HL-60/S4 treated with phorbol 12-myristate 13-acetate at 8.2 ng/mL for 4 days and 3 days (cell line): ENCODE results near the gene TMIGD2.

Source experiments
- in situ Hi-C: fragments of 300-500 bp; cut with MboI; formaldehyde crosslinking; loops from 2 replicates; pipeline ENCODE4 v1.15.0; 2022; ENCODE audit warnings: low sequenced_read_pairs

The TMIGD2 gene

DNA sequence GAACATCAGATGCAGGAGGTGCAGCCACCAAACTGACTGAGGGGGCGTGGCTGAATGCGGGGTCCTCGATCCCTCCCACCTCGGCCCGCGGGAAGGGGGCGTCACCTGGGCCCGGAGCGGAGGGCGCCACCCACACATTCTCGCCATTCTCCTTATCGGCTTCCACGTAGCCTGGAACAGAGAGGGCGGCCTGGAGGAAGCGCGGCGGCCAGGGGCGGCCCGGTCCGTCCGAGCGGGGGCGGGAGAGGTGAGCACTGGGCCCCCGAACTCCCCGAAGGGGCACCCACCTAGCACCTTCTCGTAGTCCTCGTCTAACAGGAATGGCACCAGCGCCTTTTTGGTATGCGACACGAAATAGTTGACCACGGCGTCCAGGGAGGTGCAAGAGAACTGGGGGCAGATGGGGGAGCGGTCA is 24.7 kb upstream of the TMIGD2 start:
- in situ Hi-C loops: no loop called here

DNA sequence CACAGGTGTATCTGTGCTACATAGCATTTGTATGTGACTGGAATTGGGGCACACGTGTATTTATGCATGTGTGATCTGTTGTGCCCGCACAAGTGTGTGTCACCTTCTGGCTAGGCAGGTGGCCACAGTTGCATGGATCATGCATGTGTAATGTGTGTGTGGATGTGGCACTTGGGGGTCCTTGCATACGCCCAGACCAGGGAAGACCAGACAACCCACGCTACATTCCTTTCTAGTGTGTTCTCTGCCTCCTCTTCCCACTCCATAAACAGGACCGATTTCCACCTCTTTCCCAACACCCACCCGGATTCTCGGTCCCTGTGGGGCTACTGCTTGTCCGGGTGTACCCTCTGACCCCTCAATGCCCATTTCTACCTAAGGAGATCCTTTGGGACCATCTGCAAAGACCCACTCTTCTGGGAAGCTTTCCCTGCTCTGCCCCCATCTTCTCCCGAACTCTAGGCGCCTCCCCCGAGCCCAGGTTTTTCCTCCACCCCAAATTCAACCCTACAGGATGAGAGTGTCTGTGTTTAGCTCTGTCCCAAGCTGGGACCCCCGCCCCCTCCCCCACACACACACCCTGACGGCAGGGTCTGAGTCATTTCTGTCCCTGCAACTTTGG is 24.1 kb upstream of the TMIGD2 start:
- in situ Hi-C loops: no loop called here

DNA sequence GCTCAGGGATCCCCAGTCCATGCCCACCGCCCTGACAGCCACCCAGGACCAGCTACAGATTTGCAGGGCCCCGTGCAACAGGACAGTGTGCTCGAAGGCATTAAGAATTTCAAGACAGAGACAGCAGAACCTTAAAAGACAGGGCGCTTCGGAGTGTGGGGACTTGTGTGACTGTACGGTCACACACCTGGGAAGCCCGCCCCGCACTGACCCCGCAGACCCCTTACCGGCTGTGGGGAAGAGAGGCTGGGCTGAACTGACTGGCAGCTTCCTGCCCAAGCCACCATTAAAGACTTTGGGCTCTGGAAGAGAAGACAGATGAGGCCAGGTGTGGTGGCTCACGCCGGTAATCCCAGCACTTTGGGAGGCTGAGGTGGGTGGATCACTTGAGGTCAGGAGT is 22.0 kb upstream of the TMIGD2 start:
- in situ Hi-C loops: no loop called here

DNA sequence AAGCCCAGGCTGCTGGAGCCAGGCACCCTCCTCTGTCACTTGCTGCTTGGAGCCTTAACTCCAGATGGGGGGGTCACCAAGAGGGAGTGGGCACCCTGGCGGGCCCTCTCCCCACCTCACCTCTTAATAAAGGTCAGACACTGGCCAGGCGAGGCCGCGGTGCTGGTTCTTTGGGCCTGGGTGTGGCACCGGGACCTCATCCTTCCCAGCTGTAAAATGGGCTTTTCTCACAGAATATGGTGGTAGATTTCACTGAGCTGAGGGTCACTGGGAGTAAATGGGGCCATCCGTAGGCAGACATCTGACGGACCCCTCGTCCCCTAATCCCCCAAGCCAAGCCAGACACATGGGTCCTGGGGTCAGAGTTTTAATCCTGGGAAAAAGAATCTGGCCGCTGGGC is 21.5 kb upstream of the TMIGD2 start:
- in situ Hi-C loops: no loop called here

DNA sequence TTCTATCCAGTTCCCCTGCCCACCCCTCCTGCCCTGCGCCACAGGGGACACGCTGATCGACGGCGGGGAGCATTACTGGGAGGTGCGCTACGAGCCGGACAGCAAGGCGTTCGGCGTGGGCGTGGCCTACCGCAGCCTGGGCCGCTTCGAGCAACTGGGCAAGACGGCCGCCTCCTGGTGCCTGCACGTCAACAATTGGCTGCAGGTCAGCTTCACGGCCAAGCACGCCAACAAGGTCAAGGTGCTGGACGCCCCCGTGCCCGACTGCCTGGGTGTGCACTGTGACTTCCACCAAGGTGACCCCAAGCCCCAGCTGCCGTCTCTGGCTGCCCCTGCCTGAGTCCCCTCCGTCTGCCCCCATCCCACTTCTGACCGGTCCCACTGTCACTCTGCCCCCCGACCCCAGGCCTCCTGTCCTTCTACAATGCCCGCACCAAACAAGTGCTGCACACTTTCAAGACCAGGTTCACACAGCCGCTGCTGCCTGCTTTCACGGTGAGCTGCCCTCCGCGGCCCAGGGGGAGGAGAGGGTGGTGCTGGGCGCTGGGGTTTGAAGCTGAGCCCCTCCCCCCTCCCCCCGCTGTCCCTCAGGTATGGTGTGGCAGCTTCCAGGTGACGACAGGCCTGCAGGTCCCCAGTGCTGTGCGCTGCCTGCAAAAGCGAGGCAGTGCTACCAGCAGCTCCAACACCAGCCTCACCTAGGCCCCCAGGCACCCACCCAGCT is 20.9 kb upstream of the TMIGD2 start:
- in situ Hi-C loops: no loop called here

DNA sequence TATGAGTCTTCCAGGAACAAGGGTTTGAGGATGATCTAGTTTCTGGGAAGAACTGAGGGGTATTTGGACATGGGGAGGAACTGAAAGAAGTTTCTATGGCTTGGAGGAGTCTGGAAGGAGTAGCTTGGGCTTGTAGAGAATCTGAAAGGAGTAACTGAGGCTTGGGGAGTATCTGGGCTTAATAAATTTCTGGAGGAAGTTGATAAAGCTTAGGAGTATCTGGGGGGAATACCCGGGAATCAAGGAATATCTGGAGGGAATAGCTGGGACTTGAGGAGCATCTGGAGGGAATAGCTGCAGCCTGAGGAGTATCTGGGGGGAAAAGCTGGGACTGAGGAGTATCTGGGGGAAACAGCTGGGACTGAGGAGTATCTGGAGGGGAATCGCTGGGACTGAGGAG is 18.2 kb upstream of the TMIGD2 start:
- in situ Hi-C loops: no loop called here

DNA sequence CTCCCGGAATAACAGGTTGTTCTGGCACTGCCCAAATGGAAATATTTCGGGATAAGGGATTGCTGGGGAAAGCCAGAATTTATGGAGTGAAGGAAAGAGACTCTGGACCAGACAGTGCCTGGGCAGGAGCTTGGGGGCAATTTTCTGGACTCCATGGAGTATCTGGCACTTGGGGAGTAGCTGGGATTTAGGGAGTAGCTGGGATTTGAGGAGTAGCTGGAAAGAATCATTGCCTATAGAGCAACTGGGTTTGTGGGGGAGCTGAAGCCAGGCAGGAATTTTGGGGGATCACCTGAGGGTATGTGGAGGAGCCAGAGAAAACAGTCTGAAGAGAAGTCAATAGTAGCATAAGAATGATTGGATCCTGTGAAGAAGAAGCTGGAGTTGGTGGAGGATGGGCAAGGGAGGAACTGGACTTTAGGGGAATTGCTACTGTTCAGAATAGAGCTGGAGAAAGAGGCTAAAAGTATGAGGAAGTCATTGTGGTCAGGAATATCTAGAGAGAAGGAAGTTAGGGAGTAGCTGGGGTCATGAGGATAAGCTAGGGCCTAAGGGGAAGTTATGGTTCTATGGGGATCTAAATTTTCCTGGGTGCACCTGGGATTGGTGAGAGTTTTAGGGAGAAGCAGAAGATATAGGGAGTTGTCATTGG is 17.0 kb upstream of the TMIGD2 start:
- in situ Hi-C loops: no loop called here

DNA sequence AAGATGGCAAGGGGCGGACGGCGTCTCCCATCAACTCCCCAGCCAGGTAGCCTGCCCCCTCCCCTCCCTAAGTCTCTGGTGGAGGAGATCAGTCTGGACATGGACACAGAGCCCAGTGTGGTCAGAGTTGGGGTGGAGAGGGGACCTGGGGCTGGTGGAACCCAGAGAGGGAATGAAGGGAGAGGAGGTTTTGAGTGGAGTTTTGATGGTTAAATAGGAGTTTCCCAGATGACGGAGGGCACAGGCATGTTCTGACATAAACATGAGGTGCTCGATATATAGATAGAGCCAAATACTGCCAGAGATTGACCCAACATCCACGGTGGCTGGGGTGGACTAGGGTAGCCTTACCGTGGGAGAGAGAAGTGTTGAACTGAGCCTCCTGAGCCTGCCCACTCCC is 16.3 kb upstream of the TMIGD2 start:
- in situ Hi-C loops: no loop called here

DNA sequence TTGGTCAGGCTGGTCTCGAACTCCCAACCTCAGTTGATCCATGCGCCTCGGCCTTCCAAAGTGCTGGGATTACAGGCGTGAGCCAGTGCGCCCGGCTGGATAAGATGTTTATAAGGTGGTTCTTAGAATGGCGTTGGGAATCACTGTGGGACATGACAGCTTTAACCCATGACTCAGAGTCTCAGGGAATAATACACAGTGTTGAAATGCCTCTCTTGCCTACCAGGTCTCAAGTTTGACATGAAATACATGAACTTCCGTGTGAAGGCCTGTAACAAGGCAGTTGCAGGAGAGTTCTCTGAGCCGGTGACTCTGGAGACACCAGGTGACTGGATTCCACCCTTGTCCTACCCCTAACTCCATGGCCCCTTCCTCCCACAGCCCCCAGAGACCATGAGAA is 14.8 kb upstream of the TMIGD2 start:
- in situ Hi-C loops: no loop called here

DNA sequence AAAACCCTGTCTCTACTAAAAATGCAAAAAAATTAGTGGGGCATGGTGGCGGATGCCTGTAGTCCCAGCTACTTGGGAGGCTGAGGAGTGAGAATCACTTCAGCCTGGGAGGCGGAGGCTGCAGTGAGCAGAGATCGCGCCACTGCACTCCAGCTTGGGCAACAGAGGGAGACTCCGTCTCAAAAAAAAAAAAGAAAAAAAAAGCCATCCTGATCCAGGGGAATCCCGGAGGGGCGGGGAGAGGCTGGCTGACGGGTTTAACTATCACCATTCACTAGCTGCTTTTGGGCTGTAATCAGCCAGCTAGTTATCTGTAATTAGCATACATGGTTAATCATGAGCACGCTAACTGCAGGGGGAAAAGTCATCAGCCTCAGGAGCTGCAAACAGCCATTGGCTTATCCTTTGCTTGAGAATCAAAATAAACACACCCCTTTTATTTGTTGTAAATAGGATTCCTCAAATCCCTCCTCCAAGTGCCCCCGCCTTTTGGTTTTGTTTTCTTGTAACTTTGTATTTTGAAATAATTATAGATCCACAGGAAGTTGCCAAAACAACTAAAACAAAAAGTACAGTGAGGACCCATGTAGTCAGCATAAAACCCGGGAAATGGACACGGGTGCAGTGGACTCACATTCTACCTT is 11.8 kb upstream of the TMIGD2 start:
- in situ Hi-C loops: no loop called here

DNA sequence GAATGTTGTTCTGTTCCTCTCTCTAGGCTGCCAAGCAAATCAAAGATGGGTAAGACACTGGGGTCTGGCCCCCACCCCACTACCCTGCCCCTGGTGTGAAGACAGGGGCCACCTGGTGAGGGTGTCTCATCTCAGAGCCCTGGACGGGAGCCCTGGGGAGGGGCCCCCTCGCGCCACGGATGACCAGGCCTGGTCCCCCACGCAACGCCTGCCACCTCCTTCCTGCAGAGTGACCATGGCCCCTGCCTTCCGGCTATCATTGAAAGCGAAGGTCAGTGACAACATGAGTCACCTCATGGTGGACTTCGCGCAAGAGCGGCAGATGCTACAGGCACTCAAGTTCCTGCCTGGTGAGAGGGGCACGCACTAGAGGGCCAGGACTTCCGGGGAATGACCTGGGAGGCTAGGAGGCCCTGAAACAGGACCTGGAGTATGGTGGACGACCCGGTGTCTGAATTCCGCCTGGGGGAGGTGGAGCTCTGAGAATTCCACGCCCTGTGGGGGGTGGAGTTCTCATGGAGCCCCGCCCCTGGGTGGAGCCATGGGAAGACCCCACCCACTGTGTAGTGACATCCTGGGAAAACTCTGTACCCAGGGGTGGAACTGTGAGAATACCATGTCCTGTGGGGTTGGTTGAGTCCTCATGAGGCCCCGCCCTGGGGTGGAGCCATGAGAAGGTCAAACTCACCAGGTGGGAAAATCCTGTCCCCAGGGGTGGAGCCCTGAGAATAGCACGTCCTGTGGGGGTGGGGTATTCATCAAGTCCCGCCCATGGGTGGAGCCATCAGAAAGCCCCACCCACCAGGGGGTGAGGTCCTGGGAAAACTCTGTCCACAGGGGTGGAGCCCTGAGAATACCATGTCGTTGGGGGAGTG is 8.3 kb upstream of the TMIGD2 start:
- in situ Hi-C loops: no loop called here

DNA sequence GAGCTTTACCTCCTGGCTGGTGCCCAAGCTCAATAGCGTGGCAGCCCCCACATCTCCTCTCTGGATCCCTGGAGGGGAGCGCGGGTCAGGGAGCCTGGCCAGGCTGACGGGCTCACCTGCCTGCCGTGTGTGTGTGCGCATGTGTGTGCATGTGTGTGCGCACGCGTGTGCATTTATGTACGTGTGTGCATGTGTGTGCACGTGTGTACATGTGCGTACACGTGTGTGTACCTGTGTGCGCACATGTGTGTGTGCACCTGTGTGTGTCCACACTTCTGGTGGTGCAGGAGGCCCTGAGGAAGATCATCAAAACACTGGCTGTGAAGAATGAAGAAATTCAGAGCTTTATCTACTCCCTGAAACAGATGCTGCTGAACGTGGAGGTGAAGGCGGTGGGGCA is 3.5 kb upstream of the TMIGD2 start:
- in situ Hi-C loops: no loop called here

DNA sequence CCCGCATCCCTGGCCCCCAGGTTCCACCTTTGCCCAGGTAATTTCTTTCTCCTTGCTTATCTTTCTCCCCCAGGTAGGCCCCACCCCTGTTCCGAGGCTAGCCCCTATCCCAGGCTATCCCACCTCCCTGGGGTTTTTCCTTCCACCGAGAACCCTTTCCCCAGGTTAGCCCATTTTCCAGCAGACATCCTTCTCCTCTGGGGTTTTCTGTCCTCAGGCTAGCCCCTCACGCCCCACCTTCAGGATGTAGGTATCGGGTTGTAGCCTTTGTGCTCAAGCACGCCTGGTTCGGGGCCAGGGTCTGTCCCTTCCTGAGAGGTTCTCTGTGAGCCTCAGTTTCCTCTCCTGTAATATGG is 3.0 kb upstream of the TMIGD2 start:
- in situ Hi-C loops: no loop called here

DNA sequence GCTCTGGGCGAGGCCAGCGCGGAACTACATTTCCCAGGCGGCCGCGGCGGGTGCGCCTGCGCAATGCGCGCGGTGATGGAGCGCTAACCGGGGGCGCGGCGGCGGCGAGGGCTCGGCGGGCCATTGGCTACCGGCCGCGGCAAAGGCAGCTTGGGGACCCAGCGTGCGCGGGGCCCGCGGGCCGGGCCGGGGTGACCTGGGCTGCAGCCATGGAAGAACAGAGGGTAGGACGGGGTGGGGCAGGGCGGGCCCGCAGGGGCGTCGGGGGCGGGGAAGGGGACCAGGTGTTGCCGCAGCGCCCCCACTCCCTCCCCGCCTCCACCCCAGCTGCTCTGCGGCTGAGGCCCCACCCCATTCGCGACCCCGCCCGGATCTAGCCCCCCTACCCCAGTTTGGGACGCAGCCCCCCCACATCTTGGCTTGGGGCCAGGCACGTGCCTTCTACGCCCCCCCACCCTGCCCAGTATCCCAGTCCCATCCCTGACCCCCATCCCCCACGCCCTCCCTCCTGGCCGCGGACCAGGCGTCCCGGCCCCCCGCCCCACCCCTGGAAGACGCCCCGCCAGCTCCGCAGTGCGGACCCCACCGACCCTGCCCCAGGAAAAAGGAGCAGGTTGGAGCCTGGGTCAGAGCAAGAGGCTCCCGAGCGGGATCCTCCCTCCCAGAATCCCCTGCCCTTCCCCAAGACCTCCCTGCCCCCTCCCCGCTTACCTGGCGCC is 2.5 kb upstream of the TMIGD2 start, which contains the start of gene FSD1:
Gene FSD1, plus strand, starts transcription at position 61 of the 719 bp plus-strand sequence. Its CDS starts 149 bp downstream, at position 210.
- in situ Hi-C loops: no loop called here

DNA sequence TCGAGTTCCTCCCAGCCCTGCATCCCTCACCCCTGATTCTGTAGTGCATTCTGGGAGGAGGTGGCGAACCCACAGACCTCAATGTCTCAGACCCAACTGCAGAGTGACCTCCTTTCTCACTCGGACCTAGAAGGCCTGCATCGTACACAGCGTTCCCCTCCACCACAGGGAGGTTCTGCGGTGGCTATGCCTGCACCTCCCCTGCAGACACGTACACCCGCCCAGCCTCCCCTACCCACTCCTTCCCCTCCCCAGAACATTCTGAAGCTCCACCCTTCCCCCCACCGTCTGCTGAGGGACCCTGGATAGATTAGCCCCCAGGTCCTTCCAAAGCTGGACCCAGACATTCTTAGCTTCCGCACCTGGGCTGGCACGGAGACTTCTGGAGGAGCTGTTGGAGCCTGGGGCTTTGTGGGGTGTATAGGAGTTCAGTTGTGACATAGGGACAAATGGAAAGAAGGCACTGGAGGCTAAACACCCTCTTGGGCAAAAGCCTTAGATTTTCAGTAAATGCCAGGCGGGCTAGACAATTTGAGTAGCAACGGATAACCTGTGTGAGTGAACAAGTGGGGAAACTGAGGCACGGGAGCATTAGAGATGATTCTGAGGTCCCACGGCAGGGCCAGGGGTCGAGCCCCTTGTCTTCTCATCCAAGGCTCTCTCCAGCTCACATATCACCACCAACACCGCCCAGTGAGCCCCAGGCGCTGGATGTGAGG is 1.8 kb upstream of the TMIGD2 start:
- in situ Hi-C loops: no loop called here

DNA sequence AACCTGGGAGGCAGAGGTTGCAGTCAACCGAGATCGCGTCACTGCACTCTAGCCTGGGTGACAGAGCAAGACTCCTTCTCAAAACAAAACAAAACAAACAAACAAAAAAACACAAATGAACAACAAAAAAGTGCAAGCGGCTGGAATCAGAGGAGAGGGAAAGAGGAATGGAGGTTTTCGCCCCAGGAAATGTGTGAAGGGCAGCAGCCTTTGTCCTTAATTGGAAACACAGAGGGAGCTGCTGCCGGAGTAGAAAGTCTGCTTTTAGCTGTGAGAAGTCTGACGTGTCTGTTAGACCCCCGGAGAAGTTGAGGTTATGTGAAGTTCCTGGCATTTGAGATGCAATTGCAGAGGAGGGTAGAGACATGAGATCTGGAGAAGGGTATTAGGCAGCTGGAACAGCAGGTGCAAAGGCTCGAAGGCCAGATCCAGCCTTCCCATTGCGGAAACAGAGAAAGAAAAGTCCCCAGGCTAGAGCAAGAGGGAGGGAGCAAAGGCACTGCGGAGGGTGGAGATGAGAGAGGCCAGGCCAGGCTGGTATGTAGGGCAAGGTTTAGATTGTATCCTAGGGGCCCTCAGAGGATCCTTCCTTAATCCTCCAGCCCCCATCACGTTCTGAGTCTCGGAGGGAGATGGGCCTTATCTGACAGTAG is 473 bp downstream of the TMIGD2 start:
- in situ Hi-C loops: no loop called here

DNA sequence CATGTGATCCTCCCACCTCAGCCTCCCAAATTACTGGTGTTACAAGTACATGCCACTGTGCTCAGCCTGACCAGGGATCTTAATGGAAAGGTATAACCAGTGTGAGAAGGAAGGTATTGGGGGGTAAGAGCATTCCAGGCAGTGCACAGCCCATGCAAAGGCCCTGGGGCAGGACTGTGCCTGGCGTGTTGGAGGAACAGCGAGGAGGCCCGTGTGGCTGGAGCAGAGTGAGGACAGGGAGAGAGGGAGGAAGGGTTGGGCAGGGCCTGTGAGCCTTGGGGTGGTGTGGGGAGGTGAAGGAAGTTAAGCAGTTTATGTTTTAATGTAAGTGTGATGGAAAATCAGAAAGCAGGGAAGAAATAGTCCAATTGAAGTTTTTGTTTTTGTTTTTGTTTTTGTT is 1.6 kb downstream of the TMIGD2 start:
- in situ Hi-C loops: no loop called here

DNA sequence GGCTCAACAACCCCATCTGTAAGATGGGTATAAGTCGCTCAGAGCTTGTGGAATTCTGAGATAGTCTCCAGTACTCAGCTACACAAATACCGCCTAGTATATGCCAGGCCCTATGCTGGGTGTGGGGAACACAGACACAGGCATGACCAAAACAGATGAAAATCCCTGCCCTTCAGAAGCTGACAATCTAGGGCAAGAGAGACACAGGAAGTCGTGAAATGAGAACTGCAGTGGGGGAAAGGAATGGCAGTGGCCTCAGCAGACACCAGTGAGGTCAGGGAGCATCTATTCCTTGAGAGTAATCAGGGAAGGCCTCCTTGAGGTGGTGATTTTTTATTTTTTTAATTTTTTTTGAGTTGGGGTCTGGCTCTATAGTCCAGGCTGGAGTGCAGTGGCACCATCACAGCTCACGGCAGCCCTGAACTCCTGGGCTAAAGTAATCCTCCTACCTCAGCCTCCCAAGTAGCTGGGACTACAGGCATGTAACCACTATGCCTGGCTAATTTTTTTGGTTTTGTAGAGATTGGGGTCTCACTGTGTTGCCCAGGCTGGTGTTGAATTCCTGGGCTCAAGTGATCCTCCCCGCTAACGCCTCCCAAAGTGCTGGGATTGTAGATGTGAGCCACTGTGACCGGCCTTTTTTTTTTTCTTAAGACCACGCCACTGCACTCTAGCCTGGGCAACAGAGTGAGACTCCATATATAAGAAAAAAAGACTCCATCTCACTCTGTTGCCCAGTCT is 3.2 kb downstream of the TMIGD2 start:
- in situ Hi-C loops: no loop called here
